ENCODE results near the gene HTD2.

HTD2 gene

GRCh38 chr3:58353722-58354553 lies 47.6 kb downstream of the HTD2 start:
- in situ Hi-C loops (cut with MboI; ENCODE audit: low sequenced_read_pairs, unreplicated experiment), result no loop called here
- no peak for DNase-seq (ENCODE audit: low spot score)
- no peak for TF ChIP-seq CTCF (IDR thresholded peaks at IDR 0.05; ENCODE audit: borderline replicate concordance, control extremely low read depth, extremely low read depth, insufficient read depth, missing control alignments)

GRCh38 chr3:58355179-58355578 lies 48.9 kb downstream of the HTD2 start:
- DNase-seq (ENCODE audit: low spot score), result peak; percentile 68
- no peak for TF ChIP-seq CTCF (IDR thresholded peaks at IDR 0.05; ENCODE audit: borderline replicate concordance, control extremely low read depth, extremely low read depth, insufficient read depth, missing control alignments)
- in situ Hi-C loops (cut with MboI; ENCODE audit: low sequenced_read_pairs, unreplicated experiment), result no loop called here

GRCh38 chr3:58356054-58356453 lies 49.7 kb downstream of the HTD2 start:
- in situ Hi-C loops (cut with MboI; ENCODE audit: low sequenced_read_pairs, unreplicated experiment), result no loop called here
- no peak for DNase-seq (ENCODE audit: low spot score)
- TF ChIP-seq CTCF (IDR thresholded peaks at IDR 0.05; ENCODE audit: borderline replicate concordance, control extremely low read depth, extremely low read depth, insufficient read depth, missing control alignments), result no peak

- TF ChIP-seq CTCF (IDR thresholded peaks at IDR 0.05; ENCODE audit: borderline replicate concordance, control extremely low read depth, extremely low read depth, insufficient read depth, missing control alignments), result no peak
- in situ Hi-C loops (cut with MboI; ENCODE audit: low sequenced_read_pairs, unreplicated experiment), result no loop called here
- no peak for DNase-seq (ENCODE audit: low spot score)
Observed at GRCh38 chr3:58357402-58357801, 51.1 kb downstream of the HTD2 start.

- no peak for DNase-seq (ENCODE audit: low spot score)
- TF ChIP-seq CTCF (IDR thresholded peaks at IDR 0.05; ENCODE audit: borderline replicate concordance, control extremely low read depth, extremely low read depth, insufficient read depth, missing control alignments), result no peak
- in situ Hi-C loops (cut with MboI; ENCODE audit: low sequenced_read_pairs, unreplicated experiment), result no loop called here
Observed at GRCh38 chr3:58358092-58358491, 51.8 kb downstream of the HTD2 start.

GRCh38 chr3:58358808-58359207 lies 52.5 kb downstream of the HTD2 start:
- DNase-seq (ENCODE audit: low spot score), result no peak
- in situ Hi-C loops (cut with MboI; ENCODE audit: low sequenced_read_pairs, unreplicated experiment), result no loop called here
- TF ChIP-seq CTCF (IDR thresholded peaks at IDR 0.05; ENCODE audit: borderline replicate concordance, control extremely low read depth, extremely low read depth, insufficient read depth, missing control alignments), result no peak

Data from GM13976 (cell line).